H54 (cell line): ENCODE results near the gene NCEH1.
"Not testable (repeated sequence)": the region's sequence is repeated elsewhere in the genome, so short reads cannot be mapped to it uniquely, and the experiment has no call there.

Experiments
- DNase-seq: peaks from one replicate; pipeline ENCODE4 v3.0.0; 2011; ENCODE audit warnings: low spot score, mixed read lengths; ENCODE audit not compliant: insufficient read length
- FAIRE-seq: peaks from 3 replicates; lab custom pipeline; 2011; peaks lifted over from hg19 to GRCh38; lab: Jason Lieb, UNC
- POLR2A ChIP-seq: IDR thresholded peaks from 2 replicates; pipeline ENCODE4 v1.6.1; 2011; ENCODE audit warnings: low read depth, mild to moderate bottlenecking, low read length

The NCEH1 gene

GRCh38 chr3:172675441-172676193 is 35.2 kb downstream of the NCEH1 start:
- FAIRE-seq = peak; percentile 90
- no peak for DNase-seq
- TF ChIP-seq POLR2A = no peak

- FAIRE-seq (peak; percentile 97), DNase-seq (peak; percentile 21)
- TF ChIP-seq POLR2A = no peak
Measured at GRCh38 chr3:172673210-172673679, 37.6 kb downstream of the NCEH1 start.

- DNase-seq = no peak
- no peak for FAIRE-seq
- TF ChIP-seq POLR2A = no peak
Measured at GRCh38 chr3:172669021-172669420, 41.8 kb downstream of the NCEH1 start.

- TF ChIP-seq POLR2A = no peak
- DNase-seq (peak; percentile 36), FAIRE-seq (peak; percentile 81)
Measured at GRCh38 chr3:172666873-172667694, 43.8 kb downstream of the NCEH1 start.

GRCh38 chr3:172666181-172666872 is 44.5 kb downstream of the NCEH1 start:
- no peak for TF ChIP-seq POLR2A
- DNase-seq (no peak), FAIRE-seq (no peak)

- not testable (repeated sequence) for FAIRE-seq, DNase-seq
Measured at GRCh38 chr3:172665510-172665909, 45.4 kb downstream of the NCEH1 start.

- not testable (repeated sequence) for FAIRE-seq
Measured at GRCh38 chr3:172660421-172660820, 50.4 kb downstream of the NCEH1 start.

GRCh38 chr3:172659246-172660002 is 51.4 kb downstream of the NCEH1 start:
- FAIRE-seq (no peak), DNase-seq (no peak)
- TF ChIP-seq POLR2A = no peak

More at GRCh38 chr3:172660421-172660820, 50.4 kb downstream of the NCEH1 start:
- DNase-seq = not testable (repeated sequence)

- DNase-seq (peak; percentile 54), FAIRE-seq (peak; percentile 95)
- TF ChIP-seq POLR2A = no peak
Measured at GRCh38 chr3:172658344-172659245, 52.3 kb downstream of the NCEH1 start.

GRCh38 chr3:172656602-172657001 is 54.3 kb downstream of the NCEH1 start:
- FAIRE-seq (no peak), DNase-seq (no peak)
- TF ChIP-seq POLR2A = no peak

GRCh38 chr3:172655388-172655787 is 55.5 kb downstream of the NCEH1 start:
- TF ChIP-seq POLR2A = no peak
- no peak for DNase-seq
- no peak for FAIRE-seq

GRCh38 chr3:172654470-172654869 is 56.4 kb downstream of the NCEH1 start:
- TF ChIP-seq POLR2A = no peak
- DNase-seq = no peak
- no peak for FAIRE-seq
